SU-DHL-6 (cell line): Measurements from ENCODE around the gene TBC1D4.

Experiments
- EZH2phosphoT487 ChIP-seq: fragments of 200-600 bp; sonication (generic), shearing (Covaris generic); conservative IDR thresholded peaks from 2 replicates; pipeline ENCODE4 v1.6.1; 2018; ENCODE audit warnings: mild to moderate bottlenecking, antibody characterized with exemption, low read length, moderate library complexity, mixed read lengths
- TF ChIP-seq, protein P1 (sequence below): fragments of 200-600 bp; sonication (generic); IDR thresholded peaks from one replicate; pipeline ENCODE4 v1.5.1; 2017; ENCODE audit warnings: antibody characterized with exemption, mild to moderate bottlenecking, low read length, moderate library complexity; ENCODE audit not compliant: insufficient read depth, poor library complexity, severe bottlenecking

DNA sequence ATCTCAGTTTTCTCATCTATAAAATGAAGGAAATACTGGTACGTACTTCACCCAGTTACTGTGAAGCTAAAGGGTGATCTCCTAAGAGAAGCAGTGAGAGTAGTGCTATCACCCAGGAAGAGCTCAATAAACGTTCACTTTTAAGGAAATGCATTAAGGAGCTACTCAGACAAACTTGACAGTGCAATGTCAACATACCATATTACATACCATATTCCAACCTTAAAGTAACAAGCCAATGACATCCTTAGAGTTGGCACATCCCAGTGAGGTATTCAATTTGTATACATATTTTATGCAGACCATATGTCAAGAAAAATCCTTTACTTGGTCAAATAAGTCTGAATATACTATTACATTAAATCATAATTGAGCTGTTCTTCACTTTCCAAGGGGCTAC lies 7.0 kb downstream of the TBC1D4 start:
- TF ChIP-seq, protein P1, sequence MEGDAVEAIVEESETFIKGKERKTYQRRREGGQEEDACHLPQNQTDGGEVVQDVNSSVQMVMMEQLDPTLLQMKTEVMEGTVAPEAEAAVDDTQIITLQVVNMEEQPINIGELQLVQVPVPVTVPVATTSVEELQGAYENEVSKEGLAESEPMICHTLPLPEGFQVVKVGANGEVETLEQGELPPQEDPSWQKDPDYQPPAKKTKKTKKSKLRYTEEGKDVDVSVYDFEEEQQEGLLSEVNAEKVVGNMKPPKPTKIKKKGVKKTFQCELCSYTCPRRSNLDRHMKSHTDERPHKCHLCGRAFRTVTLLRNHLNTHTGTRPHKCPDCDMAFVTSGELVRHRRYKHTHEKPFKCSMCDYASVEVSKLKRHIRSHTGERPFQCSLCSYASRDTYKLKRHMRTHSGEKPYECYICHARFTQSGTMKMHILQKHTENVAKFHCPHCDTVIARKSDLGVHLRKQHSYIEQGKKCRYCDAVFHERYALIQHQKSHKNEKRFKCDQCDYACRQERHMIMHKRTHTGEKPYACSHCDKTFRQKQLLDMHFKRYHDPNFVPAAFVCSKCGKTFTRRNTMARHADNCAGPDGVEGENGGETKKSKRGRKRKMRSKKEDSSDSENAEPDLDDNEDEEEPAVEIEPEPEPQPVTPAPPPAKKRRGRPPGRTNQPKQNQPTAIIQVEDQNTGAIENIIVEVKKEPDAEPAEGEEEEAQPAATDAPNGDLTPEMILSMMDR, result no peak
- TF ChIP-seq EZH2phosphoT487, result no peak
